ENCODE data around the gene INAVA. TPM values are rescaled to one million over a fixed set of nuclear protein-coding genes. Genes with fewer than 3 reads are reported as not detected.
"Not testable (repeated sequence)": the region's sequence is repeated elsewhere in the genome, so short reads cannot be mapped to it uniquely, and the experiment has no call there.

Gene INAVA
- total RNA-seq, 1 donor from 2014 or later = 0.05 TPM

DNA sequence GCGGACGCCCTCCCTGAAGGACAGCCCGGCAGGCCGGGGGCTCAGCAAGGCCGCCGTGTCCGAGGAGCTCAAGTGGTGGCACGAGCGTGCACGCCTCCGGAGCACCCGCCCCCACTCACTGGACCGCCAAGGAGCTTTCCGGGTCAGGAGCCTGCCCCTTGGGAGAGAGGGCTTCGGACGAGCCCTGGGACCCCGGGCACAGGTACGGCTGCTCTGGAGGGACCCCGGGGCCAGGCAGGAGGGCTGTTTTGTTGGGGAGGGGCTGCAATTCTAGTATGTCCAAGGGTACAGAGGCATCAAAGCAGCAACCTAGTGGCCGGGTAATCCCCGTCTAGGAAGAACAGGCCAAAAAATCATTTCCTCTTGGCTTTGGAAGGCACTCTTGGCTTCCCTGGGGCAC is 17.2 kb downstream of the INAVA start:
- intact Hi-C loops (cut with micrococcal nuclease); ATAC-seq; DNase-seq: not testable (repeated sequence)

DNA sequence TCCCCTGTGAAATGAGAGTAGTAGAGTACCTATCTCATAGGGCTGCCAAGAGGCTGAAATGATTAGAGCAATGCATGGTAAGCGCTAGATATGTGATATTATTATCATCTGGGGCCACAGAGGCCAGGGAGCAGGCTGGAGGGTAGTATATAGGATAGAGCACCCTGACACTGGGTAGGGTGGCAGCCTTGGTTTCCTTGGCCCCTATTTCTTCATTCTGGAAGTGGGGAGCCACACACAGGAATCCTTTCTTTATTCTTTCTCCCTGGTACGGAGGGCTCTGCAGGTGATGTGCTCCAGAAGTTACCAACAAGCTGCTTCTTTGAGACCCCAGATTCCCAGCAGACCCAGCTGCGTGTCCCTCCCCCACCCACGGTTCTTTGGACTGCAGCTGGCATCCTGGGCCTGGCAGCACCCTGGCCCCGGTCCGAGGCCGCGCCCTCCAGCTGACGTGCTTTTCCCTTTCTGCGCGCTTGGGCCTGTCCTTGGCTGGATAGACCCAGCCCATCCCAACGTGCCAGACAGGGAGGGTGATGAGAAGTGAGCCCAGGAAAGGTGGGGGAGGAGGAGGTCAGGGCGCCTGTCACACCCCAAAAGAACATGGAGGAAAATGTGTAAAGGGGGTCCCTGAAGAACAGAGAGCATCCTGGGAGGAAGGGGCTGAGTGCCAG is 18.2 kb downstream of the INAVA start:
- no peak for ATAC-seq
- intact Hi-C loops (cut with micrococcal nuclease) = no loop called here
- no peak for DNase-seq

DNA sequence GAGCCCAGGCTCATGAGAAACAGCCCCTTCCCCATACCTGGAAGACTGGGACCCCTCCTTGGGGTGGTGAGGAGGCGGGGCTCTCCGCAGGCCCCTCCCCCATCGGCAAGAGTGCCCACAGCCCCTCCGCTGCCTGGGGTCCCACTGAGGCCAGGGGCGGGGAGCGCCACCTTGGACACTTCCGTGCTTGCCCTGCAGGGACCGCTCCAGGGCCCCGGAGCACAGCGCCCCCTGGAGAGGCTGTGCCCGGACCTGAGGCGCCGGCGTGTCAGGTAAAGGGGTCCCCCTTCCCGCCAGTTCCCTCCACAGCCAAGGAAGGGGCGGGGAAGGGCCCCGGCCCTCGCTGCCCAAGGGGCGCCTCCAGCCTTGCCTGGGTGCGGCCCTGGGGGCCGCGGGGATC is 21.5 kb downstream of the INAVA start:
- ATAC-seq (no peak), DNase-seq (no peak)
- intact Hi-C loops (cut with micrococcal nuclease) = no loop called here

DNA sequence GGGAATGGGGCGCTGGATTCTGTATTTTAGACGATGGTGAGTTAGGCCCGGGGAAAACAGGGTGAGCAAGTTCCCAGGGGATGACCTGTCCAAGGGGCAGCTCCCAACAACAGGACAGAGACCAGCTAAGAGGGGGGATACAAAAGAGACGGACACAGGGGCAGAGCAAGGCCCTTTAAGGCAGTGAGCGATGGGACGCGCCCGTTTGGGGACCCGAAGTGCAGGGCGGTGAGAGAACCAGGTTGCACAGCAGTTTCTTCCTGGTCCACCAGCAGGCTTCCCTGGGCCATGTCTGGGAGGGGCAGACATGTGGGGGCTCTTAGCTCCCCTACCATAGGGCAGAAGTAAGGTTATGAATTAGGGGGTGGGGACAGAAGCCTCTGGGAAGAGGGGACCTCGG is 22.0 kb downstream of the INAVA start:
- ATAC-seq (no peak), DNase-seq (no peak)
- intact Hi-C loops (cut with micrococcal nuclease) = no loop called here

DNA sequence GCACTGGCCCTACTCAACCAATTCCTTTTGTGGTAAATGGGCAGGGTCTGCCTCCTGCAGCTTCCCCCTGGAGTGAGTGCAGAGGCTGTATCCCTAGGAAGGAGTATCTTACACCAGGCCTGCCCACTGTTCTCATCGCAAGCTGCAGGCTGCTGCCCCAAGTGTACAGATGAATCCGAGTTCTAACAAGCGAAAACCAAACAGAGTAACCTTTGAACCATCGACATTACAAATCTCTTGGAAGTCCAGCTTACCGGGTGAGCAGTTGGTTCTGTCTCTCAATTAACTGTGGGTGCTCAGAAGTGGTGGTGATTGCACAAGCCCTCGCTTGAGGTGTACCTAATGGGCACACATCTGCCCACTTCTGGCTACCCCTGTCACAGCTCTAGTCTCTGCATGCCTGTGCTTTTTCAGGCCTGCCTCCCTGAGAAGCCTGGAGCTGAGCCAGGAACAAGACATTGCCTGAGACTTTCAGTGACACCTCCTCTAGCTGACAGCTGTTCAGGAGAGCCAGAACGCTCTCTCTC is 22.7 kb downstream of the INAVA start:
- DNase-seq (peak; percentile 58), ATAC-seq (peak; percentile 92)
- intact Hi-C loops (cut with micrococcal nuclease) = no loop called here

DNA sequence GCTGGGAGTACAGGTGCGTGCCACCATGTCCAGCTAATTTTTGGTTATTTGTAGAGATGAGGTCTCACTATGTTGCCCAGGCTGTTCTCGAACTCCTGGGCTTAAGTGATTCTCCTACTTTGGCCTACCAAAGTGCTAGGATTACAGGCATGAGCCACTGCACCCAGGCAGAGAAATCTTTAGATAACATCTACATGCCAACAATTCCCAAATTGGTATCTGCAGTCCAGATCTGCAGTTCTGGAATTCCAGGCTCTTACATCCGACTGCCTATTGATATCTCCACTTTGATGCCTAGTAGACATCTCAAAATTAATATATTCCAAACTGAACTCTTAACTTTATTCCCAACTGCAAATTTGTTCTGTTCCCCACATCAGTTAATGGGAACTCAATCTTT is 23.3 kb downstream of the INAVA start:
- DNase-seq (no peak), ATAC-seq (no peak)
- intact Hi-C loops (cut with micrococcal nuclease) = no loop called here

- intact Hi-C loops (cut with micrococcal nuclease) = no loop called here
- DNase-seq = no peak
Observed at GRCh38 chr1:200919386-200919785, 24.7 kb downstream of the INAVA start.

GRCh38 chr1:200921571-200922110 is 26.9 kb downstream of the INAVA start:
- ATAC-seq (no peak), DNase-seq (no peak)
- intact Hi-C loops (cut with micrococcal nuclease) = no loop called here

More at GRCh38 chr1:200919386-200919785, 24.7 kb downstream of the INAVA start:
- ATAC-seq = no peak

DNA sequence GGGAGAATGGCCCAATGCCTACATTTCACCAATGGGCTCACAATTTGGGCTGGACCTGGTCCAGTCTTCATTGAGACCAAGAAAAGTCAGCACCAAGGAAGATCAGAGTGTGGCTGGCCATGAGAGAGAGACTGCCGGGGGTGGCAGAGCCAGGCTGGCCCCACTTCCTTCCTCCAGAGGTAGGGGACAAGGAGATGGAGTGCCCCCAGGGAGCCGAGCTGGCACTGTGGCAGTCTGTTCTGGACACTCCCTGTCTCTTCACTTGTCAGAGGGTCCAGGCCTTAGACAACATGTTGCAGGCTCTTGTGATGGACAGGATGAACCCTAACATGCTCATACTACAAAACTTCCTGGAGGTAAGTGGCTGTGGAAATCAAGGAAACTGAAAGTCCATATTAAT is 27.7 kb downstream of the INAVA start:
- intact Hi-C loops (cut with micrococcal nuclease) = no loop called here
- no peak for ATAC-seq
- no peak for DNase-seq

- intact Hi-C loops (cut with micrococcal nuclease) = no loop called here
- ATAC-seq (no peak), DNase-seq (no peak)
Observed at GRCh38 chr1:200923601-200924000, 28.9 kb downstream of the INAVA start.

DNA sequence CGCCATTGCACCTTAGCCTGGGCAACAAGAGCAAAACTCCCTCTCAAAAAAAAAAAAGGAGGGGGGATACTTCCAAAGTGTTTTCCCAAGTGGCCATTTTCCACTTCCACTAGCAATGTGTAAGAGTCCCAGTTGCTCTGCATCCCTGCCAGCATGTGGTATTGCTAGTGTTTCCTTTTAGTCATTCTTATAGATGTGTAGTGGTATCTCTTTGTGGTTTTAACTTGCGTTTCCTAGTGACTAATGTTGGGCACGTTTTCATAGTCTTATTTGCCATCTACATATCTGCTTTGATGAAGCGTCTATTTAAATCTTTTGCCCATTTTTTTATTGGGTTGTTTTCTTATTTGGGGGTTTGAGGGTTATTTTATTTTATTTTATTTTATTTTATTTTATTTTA is 31.1 kb downstream of the INAVA start:
- no peak for ATAC-seq

DNA sequence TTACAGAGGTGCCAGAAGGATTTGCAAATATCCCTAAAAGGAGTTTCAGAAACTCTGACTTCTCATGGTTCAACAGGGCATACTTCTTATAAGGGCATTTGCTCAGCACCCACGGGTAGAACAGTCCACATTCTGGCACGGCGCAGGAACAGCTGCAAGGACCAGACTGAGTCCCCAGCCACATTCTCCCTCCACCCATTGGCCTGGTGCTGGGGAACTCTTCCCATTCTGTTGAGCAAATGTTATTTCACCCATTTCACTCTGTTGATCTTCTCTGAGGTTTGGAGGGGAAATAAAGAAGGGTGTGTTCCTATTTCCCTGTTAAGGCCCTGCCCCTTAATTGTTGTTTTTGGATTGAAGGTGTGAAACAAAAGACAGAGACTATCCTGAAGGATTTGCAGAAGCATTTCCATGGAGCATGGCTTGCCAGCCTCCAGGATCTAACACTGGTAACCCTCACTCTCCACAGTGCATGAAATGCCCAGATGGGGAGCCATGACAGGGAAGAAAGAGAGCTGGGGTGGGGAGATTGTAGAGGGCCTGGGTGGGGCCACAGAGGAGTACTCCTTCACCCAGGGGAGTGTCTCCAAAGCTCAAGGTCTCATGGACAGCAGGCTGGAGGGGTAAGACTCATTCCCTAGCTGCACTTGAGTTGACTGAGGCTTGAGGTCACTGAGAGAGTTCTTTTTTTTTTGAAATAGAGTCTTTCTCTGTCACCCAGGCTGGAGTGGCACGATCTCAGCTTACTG is 35.0 kb downstream of the INAVA start:
- intact Hi-C loops (cut with micrococcal nuclease) = no loop called here
- ATAC-seq (no peak), DNase-seq (no peak)

More for the DNA sequence above, 31.1 kb downstream of the INAVA start:
- no peak for DNase-seq
- intact Hi-C loops (cut with micrococcal nuclease) = no loop called here

GRCh38 chr1:200930285-200930684 is 35.6 kb downstream of the INAVA start:
- intact Hi-C loops (cut with micrococcal nuclease); DNase-seq; ATAC-seq: not testable (repeated sequence)

DNA sequence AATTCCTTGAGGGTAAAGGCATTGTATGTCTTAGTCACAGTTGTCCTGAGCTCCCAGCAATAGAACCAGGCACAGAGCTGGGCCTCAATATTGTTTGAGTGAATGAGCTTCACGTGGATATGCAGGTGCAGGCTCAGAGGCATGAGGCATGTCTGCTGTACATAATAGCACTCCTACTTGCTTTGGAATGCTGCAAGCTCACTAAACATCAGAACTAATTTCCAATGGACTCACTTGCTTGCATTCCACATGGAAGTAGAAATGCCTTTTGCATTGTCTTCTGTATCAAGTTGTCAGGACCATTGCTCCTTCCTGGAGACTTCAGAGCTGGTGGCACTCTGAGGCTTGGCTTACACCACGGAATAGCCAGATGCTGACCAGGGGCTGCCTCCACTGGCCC is 37.1 kb downstream of the INAVA start:
- no peak for ATAC-seq
- DNase-seq = no peak
- intact Hi-C loops (cut with micrococcal nuclease) = no loop called here

DNA sequence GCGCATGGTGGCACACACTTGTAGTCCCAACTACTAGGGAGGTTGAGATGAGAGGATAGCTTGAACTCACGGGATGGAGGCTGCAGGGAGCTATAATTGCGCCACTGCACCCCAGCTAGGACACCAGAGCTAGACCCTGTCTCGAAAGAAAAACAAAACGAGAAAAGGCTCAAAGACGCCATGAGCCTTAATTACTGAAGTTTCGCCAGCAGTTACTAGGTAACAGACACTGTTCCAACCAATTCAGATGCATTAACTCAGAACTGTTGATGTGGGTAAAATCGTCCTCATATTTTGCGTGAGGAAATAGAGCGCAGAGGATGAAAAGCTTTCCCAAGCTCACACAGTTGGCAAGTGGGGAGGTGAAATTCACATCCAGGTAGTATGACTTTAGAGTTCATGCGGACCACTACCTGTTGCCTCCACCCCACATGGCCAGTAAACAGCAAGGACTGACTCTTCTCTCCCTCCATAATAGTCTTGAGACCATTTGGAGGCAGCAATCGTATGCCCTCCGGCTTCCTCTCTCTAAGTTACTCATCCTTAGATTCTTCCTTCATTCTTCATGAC is 40.1 kb downstream of the INAVA start:
- intact Hi-C loops (cut with micrococcal nuclease) = no loop called here
- no peak for DNase-seq
- no peak for ATAC-seq

GRCh38 chr1:200935286-200935962 is 40.7 kb downstream of the INAVA start:
- ATAC-seq; intact Hi-C loops (cut with micrococcal nuclease); DNase-seq: not testable (repeated sequence)

DNA sequence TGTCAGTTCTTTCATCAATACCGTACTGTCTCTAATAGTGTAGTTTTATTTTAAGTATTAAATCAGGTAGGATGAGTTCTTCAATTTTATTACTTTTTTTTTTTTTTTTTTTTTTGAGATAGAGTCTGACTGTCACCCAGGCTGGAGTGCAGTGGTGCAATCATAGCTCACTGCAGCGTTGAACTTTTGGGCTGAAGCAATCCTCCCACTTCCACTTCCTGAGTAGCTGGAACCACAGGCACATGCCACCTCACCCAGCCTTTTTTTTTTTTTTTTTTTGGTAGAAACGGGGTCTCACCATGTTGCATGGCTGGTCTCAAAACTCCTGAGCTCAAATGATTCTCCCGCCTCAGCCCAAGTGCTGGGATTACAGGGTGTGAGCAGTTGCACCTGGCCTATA is 44.3 kb downstream of the INAVA start:
- ATAC-seq = no peak
- intact Hi-C loops (cut with micrococcal nuclease) = no loop called here
- no peak for DNase-seq

DNA sequence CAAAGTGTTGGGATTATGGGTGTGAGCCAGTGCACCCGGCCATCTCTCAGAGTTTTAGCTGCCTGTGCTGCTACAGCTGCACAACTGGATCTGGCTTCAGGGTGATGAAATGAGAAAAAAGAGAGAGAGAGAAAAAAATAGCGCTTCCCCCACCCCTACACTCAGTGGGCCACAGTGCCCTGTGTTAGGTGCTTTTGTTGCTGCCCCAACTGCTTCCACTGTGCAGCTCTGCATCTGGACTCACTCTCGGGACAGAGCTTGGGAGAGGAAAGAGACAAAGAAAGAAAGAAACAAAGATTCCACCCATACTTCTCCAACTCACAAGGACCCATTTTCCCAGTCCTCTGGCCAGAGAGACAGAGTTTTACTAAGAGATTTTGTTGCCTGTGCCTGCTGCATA is 50.4 kb downstream of the INAVA start:
- ATAC-seq = no peak
- DNase-seq = no peak
- intact Hi-C loops (cut with micrococcal nuclease) = no loop called here

- intact Hi-C loops (cut with micrococcal nuclease) = no loop called here
Observed at GRCh38 chr1:200947059-200947566, 52.4 kb downstream of the INAVA start.

More at GRCh38 chr1:200947059-200947566, 52.4 kb downstream of the INAVA start:
- DNase-seq = no peak
- ATAC-seq = no peak

All from left ventricle myocardium superior (tissue), 1 donor.